ENCODE measurements around the gene ANKFN1.

Gene ANKFN1

GRCh38 chr17:56152874-56153602 lies at the start of gene ANKFN1:
Gene ANKFN1, plus strand, starts transcription at chr17:56153475. Its CDS starts 59,193 bp downstream, at chr17:56212668.
- no peak for DNase-seq

- DNase-seq: no peak
These were observed 44.4 kb upstream of the ANKFN1 start for GRCh38 chr17:56108811-56109284.

GRCh38 chr17:56109836-56110235 lies 43.4 kb upstream of the ANKFN1 start:
- DNase-seq: no peak

GRCh38 chr17:56110463-56111135 lies 42.7 kb upstream of the ANKFN1 start:
- no peak for DNase-seq

GRCh38 chr17:56111706-56112485 lies 41.4 kb upstream of the ANKFN1 start:
- no peak for DNase-seq

GRCh38 chr17:56113486-56113885 lies 39.8 kb upstream of the ANKFN1 start:
- DNase-seq: no peak

- no peak for DNase-seq
These were observed 38.8 kb upstream of the ANKFN1 start for GRCh38 chr17:56114469-56114868.

GRCh38 chr17:56119191-56119590 lies 34.1 kb upstream of the ANKFN1 start:
- no peak for DNase-seq

GRCh38 chr17:56119936-56120335 lies 33.3 kb upstream of the ANKFN1 start:
- no peak for DNase-seq

- DNase-seq: no peak
These were observed 31.9 kb upstream of the ANKFN1 start for GRCh38 chr17:56121191-56122051.

GRCh38 chr17:56125830-56126819 lies 27.1 kb upstream of the ANKFN1 start:
- DNase-seq: no peak

- DNase-seq: no peak
These were observed 23.2 kb upstream of the ANKFN1 start for GRCh38 chr17:56130026-56130425.

GRCh38 chr17:56130631-56131030 lies 22.6 kb upstream of the ANKFN1 start:
- DNase-seq: no peak

GRCh38 chr17:56131431-56131830 lies 21.8 kb upstream of the ANKFN1 start:
- DNase-seq: no peak

GRCh38 chr17:56136301-56136700 lies 17.0 kb upstream of the ANKFN1 start:
- no peak for DNase-seq

GRCh38 chr17:56141046-56141839 lies 12.0 kb upstream of the ANKFN1 start:
- no peak for DNase-seq

- DNase-seq: no peak
These were observed 10.9 kb upstream of the ANKFN1 start for GRCh38 chr17:56142325-56142724.

- no peak for DNase-seq
These were observed 10.5 kb upstream of the ANKFN1 start for GRCh38 chr17:56142781-56143180.

- DNase-seq: no peak
These were observed 9.1 kb upstream of the ANKFN1 start for GRCh38 chr17:56144223-56144622.

- no peak for DNase-seq
These were observed 6.7 kb upstream of the ANKFN1 start for GRCh38 chr17:56146534-56146933.

Data from stimulated activated CD4-positive, alpha-beta T cell treated with anti-CD3 and anti-CD28 coated beads, Interleukin-2, amount 100 ng/mL, for 24 hours (primary cell).